ENCODE results near the gene CHCHD6. TPM values are rescaled to one million over a fixed set of nuclear protein-coding genes. Genes with fewer than 3 reads are reported as not detected.

Gene CHCHD6
- total RNA-seq, 4 donors from 2014 or later = 6.4 to 14.2 (median 10.3) TPM; not detected in 1

GRCh38 chr3:126758026-126758425 lies 54.0 kb downstream of the CHCHD6 start:
- Histone ChIP-seq H3K9me3 (no peaks in the 10 kb centered on the region), H3K36me3 (no peaks in the 10 kb centered on the region), H3K4me3 (no peak overlapping the region), H3K27ac (no peak overlapping the region), H3K27me3 (no peaks in the 10 kb centered on the region), H3K4me1 (no peaks in the 10 kb centered on the region)
- TF ChIP-seq CTCF (IDR thresholded peaks at IDR 0.05) (no peak), POLR2A (IDR thresholded peaks at IDR 0.05) (no peak)
- no peak for DNase-seq
- intact Hi-C loops (cut with DNase I; ENCODE audit: low total_unique reads) = no loop called here

GRCh38 chr3:126758882-126759281 lies 54.8 kb downstream of the CHCHD6 start:
- H3K27ac ChIP-seq = no peak overlapping the region
- intact Hi-C loops (cut with DNase I; ENCODE audit: low total_unique reads) = no loop called here
- no peak for TF ChIP-seq POLR2A (IDR thresholded peaks at IDR 0.05)
- no peak for TF ChIP-seq CTCF (IDR thresholded peaks at IDR 0.05)

GRCh38 chr3:126760541-126760940 lies 56.5 kb downstream of the CHCHD6 start:
- Histone ChIP-seq H3K27me3 (no peaks in the 10 kb centered on the region), H3K27ac (no peak overlapping the region), H3K9me3 (no peaks in the 10 kb centered on the region), H3K4me1 (no peaks in the 10 kb centered on the region), H3K36me3 (no peaks in the 10 kb centered on the region), H3K4me3 (no peak overlapping the region)
- DNase-seq = no peak
- intact Hi-C loops (cut with DNase I; ENCODE audit: low total_unique reads) = no loop called here
- TF ChIP-seq CTCF (IDR thresholded peaks at IDR 0.05) (no peak), POLR2A (IDR thresholded peaks at IDR 0.05) (no peak)

More at GRCh38 chr3:126758882-126759281, 54.8 kb downstream of the CHCHD6 start:
- no peak for DNase-seq
- Histone ChIP-seq H3K36me3 (no peaks in the 10 kb centered on the region), H3K9me3 (no peaks in the 10 kb centered on the region), H3K4me3 (no peak overlapping the region), H3K27me3 (no peaks in the 10 kb centered on the region), H3K4me1 (no peaks in the 10 kb centered on the region)

GRCh38 chr3:126763035-126763434 lies 59.0 kb downstream of the CHCHD6 start:
- Histone ChIP-seq H3K36me3 (no peaks in the 10 kb centered on the region), H3K4me1 (no peaks in the 10 kb centered on the region), H3K4me3 (no peak overlapping the region), H3K9me3 (no peaks in the 10 kb centered on the region), H3K27ac (no peak overlapping the region), H3K27me3 (no peaks in the 10 kb centered on the region)
- intact Hi-C loops (cut with DNase I; ENCODE audit: low total_unique reads) = no loop called here
- TF ChIP-seq POLR2A (IDR thresholded peaks at IDR 0.05) = no peak
- no peak for TF ChIP-seq CTCF (IDR thresholded peaks at IDR 0.05)
- no peak for DNase-seq

- H3K4me3 ChIP-seq = no peak overlapping the region
- no peaks in the 10 kb centered on the region for H3K4me1 ChIP-seq
- intact Hi-C loops (cut with DNase I; ENCODE audit: low total_unique reads) = no loop called here
- no peaks in the 10 kb centered on the region for H3K9me3 ChIP-seq
- no peak overlapping the region for H3K27ac ChIP-seq
- no peaks in the 10 kb centered on the region for H3K36me3 ChIP-seq
- no peaks in the 10 kb centered on the region for H3K27me3 ChIP-seq
- TF ChIP-seq CTCF (IDR thresholded peaks at IDR 0.05) (no peak), POLR2A (IDR thresholded peaks at IDR 0.05) (no peak)
- DNase-seq = no peak
These were observed 61.4 kb downstream of the CHCHD6 start for GRCh38 chr3:126765187-126766069.
